NCI-H460 (cell line): ENCODE data around the gene DIRAS3. TPM values are rescaled to one million over a fixed set of nuclear protein-coding genes. Genes with fewer than 3 reads are reported as not detected.
"Not testable (repeated sequence)": the region's sequence is repeated elsewhere in the genome, so short reads cannot be mapped to it uniquely, and the experiment has no call there.

Experiments used
- DNase-seq: peaks from one replicate; pipeline ENCODE4 v3.0.0-alpha.2; 2016; ENCODE audit warnings: low read depth; ENCODE audit errors: extremely low read depth
- polyA plus RNA-seq: library from polyadenylated mRNA; depleted of rRNA; stranded (reverse); fragments of >200 nt; gene quantifications from 2 replicates; pipeline ENCODE4 v1.2.3, GENCODE V29; 2014; cell fraction: nucleus; rRNA removed
- total RNA-seq: library from RNA; depleted of rRNA; stranded (reverse); fragments of >200 nt; shearing (Covaris generic); gene quantifications from 2 replicates; pipeline ENCODE4 v1.2.3, GENCODE V29; 2014; rRNA removed

DIRAS3 gene, protein sequence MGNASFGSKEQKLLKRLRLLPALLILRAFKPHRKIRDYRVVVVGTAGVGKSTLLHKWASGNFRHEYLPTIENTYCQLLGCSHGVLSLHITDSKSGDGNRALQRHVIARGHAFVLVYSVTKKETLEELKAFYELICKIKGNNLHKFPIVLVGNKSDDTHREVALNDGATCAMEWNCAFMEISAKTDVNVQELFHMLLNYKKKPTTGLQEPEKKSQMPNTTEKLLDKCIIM
- total RNA-seq: not detected in 2 replicates
- 0.53 TPM in 1 of 2 replicates, not detected in the other for polyA plus RNA-seq

DNA sequence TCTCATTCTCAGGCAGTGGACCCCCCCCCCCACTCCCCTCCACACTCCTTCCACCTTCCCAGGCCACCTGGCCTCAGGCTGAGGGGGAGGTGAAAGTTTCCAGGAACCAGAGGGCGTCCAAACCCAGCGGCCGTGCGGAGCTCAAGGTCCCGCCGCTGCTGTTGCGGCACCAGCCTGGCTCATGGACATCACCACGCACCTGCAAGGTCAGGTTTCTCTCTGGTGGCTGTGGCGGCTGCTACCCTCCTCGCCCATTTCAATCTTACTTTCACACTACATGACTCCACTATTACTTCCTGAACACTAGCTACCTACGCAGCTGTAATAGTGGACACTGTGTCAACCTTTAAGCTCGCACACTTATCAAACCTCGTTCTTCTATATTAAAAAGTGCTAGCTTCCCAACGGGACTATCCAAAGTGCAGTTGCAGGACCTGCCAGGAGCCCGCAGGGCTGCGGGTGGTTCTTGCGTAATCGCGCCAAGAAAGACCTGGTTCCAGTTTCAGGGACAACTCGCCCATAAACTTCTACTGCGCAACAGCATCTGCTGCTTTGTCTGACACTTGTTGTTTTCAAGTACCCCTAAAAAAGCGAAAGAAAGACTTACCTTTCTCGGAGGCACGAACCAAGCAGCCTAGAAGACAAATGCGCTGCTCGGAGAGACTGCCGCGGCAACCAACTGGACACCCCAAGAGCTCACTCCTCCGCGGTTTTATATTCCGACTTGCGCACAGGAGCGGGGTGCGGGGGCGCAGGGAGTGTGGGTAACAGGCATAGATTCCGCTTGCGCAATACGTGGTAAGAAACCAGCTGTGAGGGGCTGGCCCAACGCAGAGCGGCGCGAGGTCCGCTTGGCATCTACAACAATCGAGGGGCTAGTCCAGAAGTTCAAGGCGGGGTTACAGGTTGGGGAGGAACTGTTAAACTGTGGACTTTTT is at the start of gene DIRAS3:
TSS of gene DIRAS3 (minus strand) at position 687 of the 938 bp plus-strand sequence. CDS start 3,330 bp downstream, outside the sequence.
- DNase-seq: no peak

DNA sequence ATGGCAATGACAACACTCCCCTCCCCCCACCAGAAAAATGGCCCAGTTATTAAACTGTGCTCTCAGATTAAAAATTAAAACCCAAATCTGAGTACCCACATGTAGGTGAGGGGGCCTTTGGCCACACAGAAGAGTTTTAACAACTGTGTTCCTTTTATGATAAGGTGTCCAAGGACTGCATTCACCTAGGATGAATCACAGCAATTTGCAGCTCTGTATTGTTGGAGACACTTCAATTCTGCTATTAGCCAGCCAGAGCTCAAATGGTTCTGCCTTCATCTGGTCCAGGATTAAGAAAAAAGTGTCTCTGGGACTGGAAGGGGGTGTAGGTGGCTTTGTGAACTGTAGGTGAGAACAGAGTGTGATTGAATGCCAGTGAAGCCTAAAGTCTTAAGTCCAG is 43.3 kb upstream of the DIRAS3 start:
- no peak for DNase-seq

DNA sequence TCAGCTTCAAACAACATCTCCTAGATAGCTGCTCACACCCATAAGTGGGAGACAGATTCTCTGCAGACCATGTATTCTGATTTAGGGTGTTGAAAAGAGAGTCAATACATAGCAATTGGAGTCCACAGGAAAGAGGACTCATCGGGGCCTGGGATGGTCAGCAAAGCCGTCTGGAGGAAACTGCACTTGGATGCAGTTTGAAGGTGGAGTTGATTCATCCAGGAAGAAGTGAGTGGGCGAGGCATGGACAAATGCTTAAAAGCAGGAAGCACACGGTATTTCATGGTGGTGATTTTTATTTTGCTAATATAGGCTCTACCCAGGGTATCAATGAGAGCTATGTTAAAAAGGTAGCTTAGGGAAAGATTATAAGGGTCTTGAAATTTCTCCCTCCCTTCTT is 36.8 kb upstream of the DIRAS3 start:
- no peak for DNase-seq

DNA sequence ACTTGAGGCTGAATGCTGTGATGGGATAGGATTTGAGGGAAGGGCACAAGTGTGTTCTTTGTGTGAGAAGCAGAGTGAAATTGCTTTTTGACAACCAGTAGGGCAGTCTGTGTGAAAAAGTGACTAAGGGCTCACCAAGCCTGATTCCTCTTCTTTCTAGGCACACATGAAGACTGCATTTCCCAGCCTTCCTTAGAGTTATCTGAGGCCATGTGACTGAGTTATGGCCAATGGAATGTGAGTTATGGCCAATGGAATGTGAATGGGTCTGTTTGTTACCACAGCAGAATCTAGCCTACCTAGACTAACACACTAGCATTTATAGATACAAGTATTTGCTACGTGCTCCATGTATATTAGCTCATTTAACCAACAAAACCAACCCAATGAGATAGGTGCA is 35.3 kb upstream of the DIRAS3 start:
- no peak for DNase-seq

DNA sequence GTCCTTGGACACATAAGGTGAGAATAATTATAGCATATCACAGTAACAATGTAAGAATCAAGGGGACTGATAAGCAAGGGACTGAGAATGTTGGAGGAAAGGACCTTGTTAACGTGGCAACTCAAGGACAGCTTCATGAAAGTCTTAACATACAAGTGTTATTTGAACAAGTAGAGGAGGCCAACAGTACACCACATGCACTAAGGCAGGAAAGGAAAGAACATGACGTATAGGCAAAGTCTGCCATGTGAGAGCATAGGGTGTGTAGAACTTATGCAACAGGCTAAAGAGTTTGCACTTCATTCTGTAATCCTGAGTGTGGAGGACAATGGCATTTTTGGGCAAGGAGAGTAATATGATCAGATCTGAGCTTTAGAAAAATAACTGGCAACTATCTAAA is 33.3 kb upstream of the DIRAS3 start:
- no peak for DNase-seq

DNA sequence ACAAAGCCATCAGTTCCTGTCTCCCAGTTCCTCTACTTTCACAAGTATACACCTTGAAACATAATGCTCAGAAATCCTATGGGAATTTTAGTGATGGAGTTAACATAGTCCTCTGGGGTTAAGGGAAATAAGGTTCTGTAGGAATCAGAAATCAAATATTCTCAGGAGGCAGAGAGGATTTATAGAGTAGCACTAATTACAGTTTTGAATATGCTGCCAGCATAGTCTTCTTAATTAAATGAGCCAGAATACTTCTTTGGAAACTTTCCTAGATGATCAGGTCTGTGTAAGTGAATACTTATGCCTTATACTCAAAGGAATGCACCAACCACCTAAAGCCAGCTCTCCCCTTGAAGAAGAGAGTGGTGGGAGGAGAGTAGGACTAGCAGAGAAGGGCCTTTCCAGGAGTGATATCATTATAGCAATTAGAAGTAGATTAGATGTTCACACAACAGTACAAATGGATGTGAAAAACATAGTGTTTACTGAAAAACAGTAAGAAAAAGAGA is 31.4 kb upstream of the DIRAS3 start:
- no peak for DNase-seq

DNA sequence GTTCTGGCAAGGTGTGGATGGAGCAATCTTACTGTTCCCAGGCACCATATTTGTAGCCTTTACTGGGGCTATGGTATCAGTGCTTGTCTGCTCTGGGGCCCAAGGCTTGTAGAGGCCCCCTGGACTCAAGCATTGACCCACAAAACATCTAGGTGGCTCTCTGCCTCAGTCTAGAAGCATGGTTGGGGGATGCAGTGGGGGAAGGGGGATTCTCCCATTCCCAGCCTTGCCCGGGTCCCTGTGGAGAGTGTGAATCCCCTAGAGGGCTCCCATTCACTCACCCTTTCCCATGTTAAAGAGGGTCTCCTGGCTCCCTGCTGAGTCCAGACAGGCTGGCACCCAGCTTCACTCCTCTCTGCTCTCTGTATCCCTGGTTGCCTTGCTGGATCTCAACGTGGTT is 28.2 kb upstream of the DIRAS3 start:
- no peak for DNase-seq

DNA sequence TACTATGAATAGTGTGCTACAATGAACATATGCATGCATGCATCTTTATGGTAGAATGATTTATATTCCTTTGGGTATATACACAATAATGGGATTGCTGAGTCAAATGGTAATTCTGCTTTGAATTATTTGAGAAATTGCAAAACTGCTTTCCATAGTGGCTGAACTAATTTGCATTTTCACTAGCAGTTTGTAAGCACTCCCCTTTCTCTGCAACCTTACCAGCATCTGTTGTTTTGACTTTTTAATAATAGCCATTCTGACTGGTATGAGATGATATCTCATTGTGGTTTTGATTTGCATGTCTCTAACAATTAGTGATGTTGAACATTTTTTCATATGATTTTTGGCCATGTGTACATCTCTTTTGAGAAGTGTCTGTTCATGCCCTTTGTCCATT is 24.0 kb upstream of the DIRAS3 start:
- no peak for DNase-seq

DNA sequence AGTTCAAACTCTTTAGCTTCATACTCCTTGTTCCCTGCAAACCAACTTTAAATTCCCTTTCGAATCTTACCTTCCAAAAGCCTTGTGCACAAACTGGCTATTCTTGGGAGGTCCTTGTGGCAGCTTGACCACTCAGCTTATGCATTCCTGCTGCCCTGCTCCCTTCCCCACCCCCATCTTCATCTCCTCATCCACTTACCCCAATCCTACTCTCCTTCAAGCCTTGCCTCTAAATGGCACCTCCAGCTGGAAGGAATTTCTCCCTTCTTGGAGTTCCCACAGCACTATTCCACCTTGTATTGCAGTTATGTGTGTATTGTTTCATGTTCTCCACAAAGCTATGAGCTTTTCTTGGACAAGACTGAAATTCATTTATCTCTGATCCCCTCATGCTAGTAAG is 15.3 kb upstream of the DIRAS3 start:
- no peak for DNase-seq

DNA sequence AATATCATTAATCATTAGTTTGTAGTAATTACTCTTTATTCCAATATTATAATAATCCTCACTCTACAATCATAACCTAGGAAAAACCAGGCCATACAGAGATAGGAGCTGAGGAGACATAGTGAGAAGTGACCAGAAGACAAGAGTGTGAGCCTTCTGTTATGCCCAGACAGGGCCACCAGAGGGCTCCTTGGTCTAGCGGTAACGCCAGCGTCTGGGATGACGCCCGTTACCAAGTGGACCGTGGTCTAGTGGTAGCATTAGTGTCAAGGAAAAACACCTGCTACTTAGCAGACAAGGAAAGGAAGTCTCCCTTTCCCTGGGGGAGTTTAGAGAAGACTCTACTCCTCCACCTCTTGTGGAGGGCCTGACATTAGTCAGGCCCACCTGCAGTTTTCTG is 7.6 kb upstream of the DIRAS3 start:
- DNase-seq: not testable (repeated sequence)

DNA sequence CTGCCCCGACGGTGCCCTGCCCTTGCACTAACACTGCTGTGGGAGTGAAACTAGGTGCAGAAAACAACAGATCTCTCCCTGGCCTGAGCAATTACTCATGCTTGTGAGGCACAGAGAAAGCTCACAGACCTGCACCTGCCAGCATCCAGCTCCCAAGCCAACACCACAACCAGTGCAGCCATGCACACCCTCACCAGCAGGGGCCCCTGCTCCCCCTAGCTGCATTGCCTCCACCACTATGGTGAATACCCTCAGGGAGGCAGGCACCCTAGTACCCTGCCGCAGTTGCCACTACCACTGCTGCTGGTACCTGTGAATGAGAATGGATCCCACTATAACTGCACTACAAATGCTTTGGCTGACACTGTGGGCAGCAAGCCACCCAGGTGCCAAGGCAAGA is 7.1 kb upstream of the DIRAS3 start:
- no peak for DNase-seq

DNA sequence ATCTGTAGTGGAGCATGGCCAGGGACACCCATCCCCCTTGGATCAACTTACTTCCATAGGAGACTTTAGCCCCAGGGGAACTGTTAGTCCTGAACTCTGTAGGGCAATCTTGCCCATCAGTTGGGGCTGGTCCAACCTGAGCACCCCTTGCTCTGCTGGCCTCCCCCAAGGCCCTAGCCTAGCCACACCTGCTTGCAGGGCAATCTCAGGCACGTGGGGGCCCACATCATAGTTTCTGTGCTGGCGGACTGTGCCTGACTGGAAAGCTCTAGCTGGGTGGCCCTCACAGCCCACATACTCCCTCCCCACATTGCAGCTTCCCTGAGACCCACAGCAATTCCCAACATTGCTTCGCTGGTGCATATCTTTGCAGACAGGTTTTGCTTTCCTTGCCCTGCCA is 6.6 kb upstream of the DIRAS3 start:
- DNase-seq: no peak

DNA sequence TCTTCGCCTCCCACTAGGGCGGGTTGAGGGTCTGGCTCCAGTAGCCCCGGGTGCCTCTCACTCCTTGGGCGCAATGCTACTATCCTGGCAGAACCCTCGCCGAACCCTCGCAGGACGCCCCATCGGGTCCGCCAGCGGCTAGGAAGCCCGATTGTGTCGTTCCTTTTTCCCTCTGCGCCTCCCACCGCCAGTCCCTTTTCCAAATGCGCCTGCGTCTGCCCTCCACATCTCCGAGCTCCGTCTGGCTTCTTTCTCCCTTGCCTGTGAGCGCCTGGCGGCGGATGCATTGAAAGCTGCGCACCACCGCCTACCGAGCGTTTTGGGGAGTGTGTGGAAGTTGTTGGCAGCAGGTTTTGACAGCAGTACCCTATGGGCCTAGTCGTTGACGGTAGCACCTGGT is 1.0 kb upstream of the DIRAS3 start:
- no peak for DNase-seq

DNA sequence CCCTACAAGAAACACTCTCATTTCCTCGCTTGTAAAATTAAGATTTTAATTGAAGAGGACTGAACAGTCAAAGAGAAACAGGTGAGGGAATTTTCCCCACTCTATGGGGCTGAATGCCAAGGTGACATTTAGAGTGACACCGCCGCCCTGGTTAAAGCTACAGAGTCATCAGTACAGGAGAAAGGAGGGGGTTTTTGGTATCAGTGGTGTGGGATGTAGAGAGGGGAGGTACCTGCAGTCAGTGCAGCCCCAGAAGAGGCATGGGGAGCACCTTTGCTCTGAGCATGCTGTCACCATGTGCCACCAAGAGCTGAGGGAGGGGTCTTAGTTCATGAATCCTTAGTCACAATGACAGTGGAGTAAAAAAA is 2.8 kb downstream of the DIRAS3 start:
- DNase-seq: no peak

DNA sequence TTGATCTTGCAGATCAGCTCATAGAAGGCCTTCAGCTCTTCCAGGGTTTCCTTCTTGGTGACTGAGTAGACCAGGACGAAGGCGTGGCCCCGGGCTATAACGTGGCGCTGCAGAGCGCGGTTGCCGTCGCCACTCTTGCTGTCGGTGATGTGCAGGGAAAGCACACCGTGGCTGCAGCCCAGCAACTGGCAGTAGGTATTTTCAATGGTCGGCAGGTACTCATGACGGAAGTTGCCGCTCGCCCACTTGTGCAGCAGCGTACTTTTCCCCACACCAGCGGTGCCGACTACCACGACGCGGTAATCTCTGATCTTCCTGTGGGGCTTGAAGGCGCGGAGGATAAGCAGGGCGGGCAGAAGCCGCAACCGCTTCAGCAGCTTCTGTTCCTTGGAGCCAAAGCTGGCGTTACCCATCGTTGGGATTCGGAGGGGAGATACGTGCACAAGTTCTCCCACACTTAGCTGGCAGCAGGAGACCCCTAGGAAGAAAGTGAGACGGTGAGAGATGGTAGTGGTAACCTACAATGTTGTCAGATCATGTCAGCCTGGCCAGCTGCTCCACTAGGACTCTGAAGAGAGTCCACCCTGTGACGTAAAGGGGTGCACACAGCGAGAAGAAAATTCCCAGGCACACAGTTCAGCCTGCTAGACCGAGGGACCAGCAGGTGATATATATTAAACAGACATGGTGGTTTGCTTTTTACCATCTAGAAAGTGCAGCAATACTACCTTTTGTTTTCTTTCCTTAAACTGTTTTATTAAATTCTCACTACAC is 3.4 kb downstream of the DIRAS3 start:
- DNase-seq: no peak

DNA sequence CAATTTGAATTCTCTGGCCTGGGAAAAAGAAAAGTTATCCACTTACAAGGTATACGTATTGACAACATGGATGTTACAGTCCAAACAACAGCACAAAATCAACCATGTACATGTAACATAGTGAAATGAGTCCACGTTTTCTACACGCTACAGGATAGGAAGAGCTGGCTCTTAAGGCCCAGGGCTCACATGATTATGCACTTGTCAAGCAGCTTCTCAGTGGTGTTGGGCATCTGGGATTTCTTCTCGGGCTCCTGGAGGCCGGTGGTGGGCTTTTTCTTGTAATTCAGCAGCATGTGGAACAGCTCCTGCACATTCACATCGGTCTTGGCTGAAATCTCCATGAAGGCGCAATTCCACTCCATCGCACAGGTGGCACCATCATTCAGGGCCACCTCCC is 4.0 kb downstream of the DIRAS3 start:
- no peak for DNase-seq

DNA sequence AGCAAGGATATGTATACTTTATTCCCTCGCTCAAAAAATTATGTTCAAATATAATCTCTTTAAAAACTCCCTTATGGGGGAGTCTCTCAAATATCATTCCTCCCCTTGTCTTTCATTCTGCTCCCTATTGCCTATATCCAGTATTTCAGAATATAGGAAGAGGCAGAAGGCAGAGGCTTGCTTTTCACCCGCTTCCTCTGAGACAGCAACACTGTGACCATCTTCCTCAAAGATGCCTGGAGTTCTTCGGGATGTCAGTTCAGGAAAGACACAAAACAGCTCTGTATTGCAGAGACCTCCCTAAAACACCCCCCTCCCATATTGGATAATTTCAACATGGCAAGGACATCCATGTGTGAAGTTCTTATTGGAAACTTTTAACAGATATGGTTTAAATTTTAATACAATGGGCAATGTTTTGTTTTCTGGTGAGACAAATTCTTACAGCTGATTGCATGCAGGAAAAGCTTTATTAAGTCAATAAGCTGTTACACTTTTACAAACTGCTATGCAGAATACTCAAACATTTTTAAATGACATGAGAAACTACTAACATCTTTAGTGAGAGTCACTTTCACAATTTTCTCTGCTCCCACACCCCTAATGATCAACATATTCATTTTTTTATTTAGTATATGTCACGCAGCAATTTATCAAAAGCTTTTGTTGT is 4.8 kb downstream of the DIRAS3 start:
- no peak for DNase-seq

DNA sequence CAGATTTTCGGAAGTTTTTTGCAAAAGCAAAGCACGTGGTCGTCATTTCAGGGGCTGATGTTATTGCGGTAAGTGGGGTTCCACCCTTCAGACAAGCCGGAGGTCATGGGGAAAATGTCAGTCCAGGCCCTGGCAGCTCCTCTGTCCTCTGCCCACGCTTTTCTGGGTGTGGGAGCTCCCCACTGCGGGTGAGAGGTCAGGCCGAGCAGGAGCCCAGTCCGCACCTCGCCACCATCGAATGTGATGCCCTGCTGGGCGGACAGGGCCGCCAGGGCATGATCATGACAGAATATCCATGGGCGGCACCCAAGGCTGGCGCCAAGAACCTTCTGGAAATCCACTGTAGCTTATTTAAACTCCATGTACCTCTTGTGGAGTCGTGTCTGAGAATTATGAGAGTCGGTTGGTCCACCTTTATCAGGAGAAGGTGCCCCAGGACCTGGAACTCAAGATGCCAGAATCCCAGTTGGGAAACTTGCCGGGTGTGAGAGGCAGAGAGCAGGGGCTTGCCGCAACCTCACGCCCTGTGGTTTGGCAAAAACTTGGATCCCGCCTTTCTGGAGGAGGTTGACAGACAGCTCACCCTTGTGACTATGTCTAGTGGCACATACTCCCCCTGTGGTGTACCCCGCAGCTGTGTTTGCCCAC is 6.9 kb downstream of the DIRAS3 start:
- DNase-seq: no peak

DNA sequence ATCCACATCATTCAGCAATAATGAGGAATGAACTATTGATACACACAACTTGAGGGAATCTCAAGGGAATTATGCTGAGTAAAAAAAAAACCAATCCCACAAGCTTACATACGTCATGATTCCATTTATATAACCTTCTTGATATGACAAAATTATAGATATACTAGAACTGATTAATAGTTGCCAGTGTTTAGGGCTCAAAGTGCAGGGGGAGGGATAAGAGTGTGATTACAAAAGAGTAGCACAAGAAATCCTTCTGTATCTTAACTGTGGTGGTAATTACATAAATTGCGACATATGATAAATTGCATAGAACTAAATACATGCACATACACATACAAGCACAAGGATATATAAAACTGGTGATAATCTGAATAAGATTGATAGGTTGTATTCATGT is 13.5 kb downstream of the DIRAS3 start:
- DNase-seq: no peak

DNA sequence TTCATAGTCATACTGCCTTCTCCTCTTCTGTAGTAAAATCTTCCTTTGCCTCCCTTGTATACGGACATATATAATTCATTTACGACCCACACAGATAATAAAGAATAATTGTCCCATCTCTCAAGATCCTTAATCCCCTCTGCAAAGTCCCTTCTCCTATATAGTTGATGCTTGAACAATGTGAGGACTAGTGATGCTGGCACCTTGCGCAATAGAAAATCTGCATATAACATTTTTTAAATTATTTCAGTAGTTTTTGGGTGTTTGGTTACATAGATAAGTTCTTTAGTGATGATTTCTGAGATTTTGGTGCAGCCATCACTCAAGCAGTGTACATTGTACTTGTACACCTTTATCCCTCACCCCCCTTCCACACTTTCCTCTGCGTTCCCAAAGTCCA is 21.0 kb downstream of the DIRAS3 start:
- no peak for DNase-seq
